Sigmoid colon (tissue), 4 donors: ENCODE results near the gene NEO1.

ENCODE experiments used
- CTCF ChIP-seq, 4 experiments: fragments of 450-650 bp in 3 of 4; fragments of 200-600 bp in 1 of 4; IDR thresholded peaks; one replicate each; pipeline ENCODE4 v1.5.1; 2016 to 2019; ENCODE audit warnings: antibody characterized with exemption in 4 of 4, mild to moderate bottlenecking in 3 of 4, moderate library complexity in 2 of 4
- EP300 ChIP-seq, 4 donors: sonication (generic); formaldehyde crosslinking; IDR thresholded peaks; one replicate each; pipeline ENCODE4 v1.6.1; 2017; ENCODE audit warnings: antibody characterized with exemption in 4 of 4
- POLR2A ChIP-seq, 2 donors: fragments of 450-650 bp; IDR thresholded peaks; one replicate each; pipeline ENCODE4 v1.6.1; 2016; ENCODE audit warnings: antibody characterized with exemption in 2 of 2, mild to moderate bottlenecking in 2 of 2, moderate library complexity in 2 of 2
- POLR2AphosphoS5 ChIP-seq, 4 donors: sonication (generic); formaldehyde crosslinking; IDR thresholded peaks; one replicate each; pipeline ENCODE4 v1.6.1; 2017; ENCODE audit warnings: antibody characterized with exemption in 4 of 4

DNA sequence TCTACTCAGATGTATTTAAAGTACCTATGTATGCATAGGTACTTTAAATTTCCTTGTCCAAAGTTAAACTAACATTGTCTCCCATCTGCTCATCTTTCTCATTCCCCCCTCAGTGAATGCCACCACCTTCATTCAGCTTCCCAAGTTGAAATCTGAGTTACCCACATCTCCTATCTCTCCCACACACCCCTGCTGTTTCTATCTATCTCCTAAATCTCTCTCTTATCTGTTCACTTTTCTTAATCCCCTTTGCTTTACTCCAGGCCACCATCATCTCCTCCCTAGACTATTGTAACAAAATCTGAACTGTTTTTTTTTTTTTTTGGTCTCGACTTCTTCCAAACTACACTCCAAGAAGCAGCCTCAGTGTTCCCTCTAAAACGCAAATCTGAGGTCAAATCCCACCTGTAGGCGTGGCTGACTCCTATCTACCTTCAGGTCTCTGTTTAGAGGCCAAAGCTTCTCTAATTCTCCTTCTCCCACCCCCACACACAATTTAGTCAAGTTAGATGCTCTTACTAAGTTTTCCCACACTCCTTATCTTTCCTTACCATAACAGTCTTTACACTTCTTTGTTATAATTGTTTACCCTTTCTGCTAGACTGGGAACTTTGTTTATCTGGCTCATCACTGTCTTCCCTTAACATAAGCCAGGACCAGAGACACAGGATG is 3.5 kb upstream of the NEO1 start:
- no peak for TF ChIP-seq CTCF (IDR thresholded peaks at IDR 0.05)
- TF ChIP-seq POLR2A (IDR thresholded peaks at IDR 0.05), result no peak
- TF ChIP-seq EP300 (IDR thresholded peaks at IDR 0.05), result no peak
- TF ChIP-seq POLR2AphosphoS5 (IDR thresholded peaks at IDR 0.05), result no peak
